WI38 (cell line): ENCODE data around the gene PLA2G1B.

Experiments
- H3K4me3 ChIP-seq: 2 replicates; pipeline ENCODE4 v1.5.1; 2011; ENCODE audit warnings: low read depth, mild to moderate bottlenecking, control low read depth, low read length
- TF ChIP-seq, protein P1 (sequence below): IDR thresholded peaks from 2 replicates; pipeline ENCODE4 v1.5.1; 2012; ENCODE audit warnings: low read depth, mild to moderate bottlenecking, control low read depth, low read length

PLA2G1B gene

DNA sequence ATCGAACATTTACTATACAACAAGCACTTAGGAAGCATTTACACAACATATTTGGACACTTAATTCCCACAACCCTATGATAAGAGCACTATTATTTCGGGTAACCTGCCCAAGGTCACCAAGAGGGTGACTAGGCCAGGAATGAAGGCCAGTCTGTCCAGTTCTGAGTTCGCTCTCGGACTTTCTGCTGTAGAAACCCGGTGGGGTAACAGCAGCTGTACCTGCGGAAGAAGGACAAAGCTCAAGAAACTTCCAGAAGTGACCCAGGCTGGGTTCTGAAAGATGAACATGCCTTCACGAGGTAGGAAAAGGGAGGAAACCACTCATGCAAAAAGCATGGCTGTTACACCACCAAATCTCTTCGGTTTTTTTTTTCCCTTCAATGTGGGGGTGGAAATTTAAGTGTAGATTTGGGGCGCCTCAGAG is 10.8 kb downstream of the PLA2G1B start:
- TF ChIP-seq, protein P1, sequence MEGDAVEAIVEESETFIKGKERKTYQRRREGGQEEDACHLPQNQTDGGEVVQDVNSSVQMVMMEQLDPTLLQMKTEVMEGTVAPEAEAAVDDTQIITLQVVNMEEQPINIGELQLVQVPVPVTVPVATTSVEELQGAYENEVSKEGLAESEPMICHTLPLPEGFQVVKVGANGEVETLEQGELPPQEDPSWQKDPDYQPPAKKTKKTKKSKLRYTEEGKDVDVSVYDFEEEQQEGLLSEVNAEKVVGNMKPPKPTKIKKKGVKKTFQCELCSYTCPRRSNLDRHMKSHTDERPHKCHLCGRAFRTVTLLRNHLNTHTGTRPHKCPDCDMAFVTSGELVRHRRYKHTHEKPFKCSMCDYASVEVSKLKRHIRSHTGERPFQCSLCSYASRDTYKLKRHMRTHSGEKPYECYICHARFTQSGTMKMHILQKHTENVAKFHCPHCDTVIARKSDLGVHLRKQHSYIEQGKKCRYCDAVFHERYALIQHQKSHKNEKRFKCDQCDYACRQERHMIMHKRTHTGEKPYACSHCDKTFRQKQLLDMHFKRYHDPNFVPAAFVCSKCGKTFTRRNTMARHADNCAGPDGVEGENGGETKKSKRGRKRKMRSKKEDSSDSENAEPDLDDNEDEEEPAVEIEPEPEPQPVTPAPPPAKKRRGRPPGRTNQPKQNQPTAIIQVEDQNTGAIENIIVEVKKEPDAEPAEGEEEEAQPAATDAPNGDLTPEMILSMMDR = no peak
- H3K4me3 ChIP-seq = peak overlapping the region; percentile 67

DNA sequence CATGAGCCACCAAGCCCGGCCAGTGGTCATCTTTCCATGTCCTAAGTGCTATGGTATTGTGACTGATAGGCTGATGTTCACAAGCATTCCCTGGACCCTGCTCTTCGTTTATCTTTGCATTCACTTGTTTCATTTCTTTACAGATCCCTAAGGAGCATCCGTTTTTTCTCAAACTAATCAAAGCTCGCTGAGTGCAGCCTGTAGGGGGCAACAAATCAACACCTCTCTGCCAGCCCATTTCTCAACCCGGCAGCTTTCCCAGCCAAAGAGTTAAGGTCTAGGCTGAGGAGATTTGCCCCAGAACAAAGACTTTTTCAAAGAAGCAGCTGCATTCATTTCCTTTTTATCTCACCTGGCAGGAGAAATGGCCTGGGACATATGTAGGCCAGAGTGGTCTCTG is 13.4 kb downstream of the PLA2G1B start:
- no peak overlapping the region for H3K4me3 ChIP-seq
- TF ChIP-seq, protein P1 = no peak; the same call in 1 of the 2 replicates

- peak within 1 kb of the TSS; percentile 80 for H3K4me3 ChIP-seq
- TF ChIP-seq, protein P1 = peak; percentile 80
Observed at GRCh38 chr12:120301962-120302815, 25.4 kb downstream of the PLA2G1B start, which contains the start of gene SIRT4. Gene SIRT4, plus strand, starts transcription at chr12:120302321. Its CDS starts 1,241 bp downstream, at chr12:120303562.

GRCh38 chr12:120292661-120293531 is 34.7 kb downstream of the PLA2G1B start, which contains the start of gene RNU4-1:
Gene RNU4-1, minus strand, starts transcription at chr12:120293237.
- TF ChIP-seq, protein P1 = no peak
- peak within 1 kb of the TSS; percentile 64 for H3K4me3 ChIP-seq

DNA sequence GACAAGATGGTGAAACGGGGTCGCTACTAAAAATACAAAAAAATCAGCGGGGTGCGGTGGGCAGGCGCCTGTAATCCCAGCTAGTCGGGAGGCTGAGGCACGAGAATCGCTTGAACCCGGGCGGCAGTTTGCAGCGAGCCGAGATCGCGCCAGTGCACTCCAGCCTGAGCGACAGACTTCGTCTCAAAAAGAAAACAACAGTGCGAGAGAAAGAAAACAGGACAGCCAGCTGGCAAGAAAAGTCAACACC is 35.2 kb downstream of the PLA2G1B start:
- TF ChIP-seq, protein P1 = no peak
- H3K4me3 ChIP-seq = peak overlapping the region; percentile 64

DNA sequence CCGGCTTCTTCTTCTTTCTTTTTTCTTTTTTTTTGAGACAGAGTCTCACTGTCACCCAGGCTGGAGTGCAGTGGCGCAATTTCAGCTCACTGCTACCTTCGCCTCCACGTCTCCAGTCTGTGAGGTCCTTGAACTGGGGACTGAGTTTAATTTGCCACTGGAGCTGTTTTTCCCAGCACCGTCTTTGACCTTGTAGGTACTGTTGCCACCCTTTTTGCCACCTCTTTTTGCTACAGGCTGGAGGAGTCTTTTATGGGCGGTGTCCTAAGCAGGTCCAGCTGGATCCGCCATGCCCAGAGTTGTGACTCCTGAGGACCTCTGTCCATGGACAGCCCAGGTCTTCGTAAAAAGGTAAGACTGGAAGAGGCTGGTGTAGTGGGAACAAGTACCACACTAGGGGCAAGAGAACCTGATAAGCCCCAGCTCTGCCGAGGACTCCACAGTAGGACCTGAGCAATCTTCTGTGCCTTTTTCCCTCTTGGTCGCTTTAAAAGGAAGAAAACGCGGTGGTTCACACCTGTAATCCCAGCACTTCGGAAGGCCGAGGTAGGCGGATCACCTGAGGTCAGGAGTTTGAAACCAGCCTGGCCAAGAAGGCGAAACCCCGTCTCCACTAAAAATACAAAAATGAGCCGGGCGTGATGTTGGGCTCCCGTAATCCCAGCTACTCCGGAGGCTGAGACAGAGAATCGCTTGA is 36.8 kb downstream of the PLA2G1B start:
- TF ChIP-seq, protein P1 = no peak
- peak overlapping the region; percentile 39 for H3K4me3 ChIP-seq
